Ascending aorta (tissue), 2 donors: Measurements from ENCODE around the gene ZNF597. TPM values are rescaled to one million over a fixed set of nuclear protein-coding genes. Genes with fewer than 3 reads are reported as not detected.
A peak's percentile ranks its signal among the peaks of the same experiment; 100 is the strongest.

Experiments used
- DNase-seq, 2 donors: peaks; one replicate each; pipeline ENCODE4 v3.0.0-alpha.2; 2019; ENCODE audit warnings: low spot score in 2 of 2
- H3K27ac ChIP-seq, 2 donors: fragments of 200-600 bp; sonication (generic); one replicate each; pipeline ENCODE4 v1.5.1; 2016 to 2017; ENCODE audit warnings: mild to moderate bottlenecking in 1 of 2
- H3K27me3 ChIP-seq: fragments of 200-600 bp; sonication (generic); one replicate; pipeline ENCODE4 v1.5.1; 2017
- H3K36me3 ChIP-seq, 2 donors: fragments of 200-600 bp; sonication (generic); one replicate each; pipeline ENCODE4 v1.5.1; 2016
- H3K4me1 ChIP-seq, 2 donors: fragments of 200-600 bp; sonication (generic); one replicate each; pipeline ENCODE4 v1.5.1; 2016 to 2017; ENCODE audit warnings: mild to moderate bottlenecking in 1 of 2
- H3K4me3 ChIP-seq, 2 donors: fragments of 200-600 bp; sonication (generic); one replicate each; pipeline ENCODE4 v1.5.1; 2016 to 2017; ENCODE audit warnings: mild to moderate bottlenecking in 1 of 2
- H3K9me3 ChIP-seq, 2 donors: fragments of 200-600 bp; sonication (generic); one replicate each; pipeline ENCODE4 v1.5.1; 2016
- CTCF ChIP-seq, 3 experiments: fragments of 200-600 bp in 2 of 3; fragments of 450-650 bp in 1 of 3; sonication (generic) in 2 of 3; IDR thresholded peaks; one replicate each; pipeline ENCODE4 v1.5.1; 2016 to 2019; ENCODE audit warnings: antibody characterized with exemption in 3 of 3, mild to moderate bottlenecking in 1 of 3, moderate library complexity in 1 of 3
- intact Hi-C: fragments of 100-400 bp; cut with DNase I; formaldehyde crosslinking; loops from one replicate; pipeline ENCODE4 v1.15.1; 2023
- total RNA-seq: library from RNA; depleted of rRNA; stranded (reverse); fragments of >200 nt; gene quantifications from one replicate; pipeline ENCODE4 v1.1.0, GENCODE V29; 2016

The ZNF597 gene, protein sequence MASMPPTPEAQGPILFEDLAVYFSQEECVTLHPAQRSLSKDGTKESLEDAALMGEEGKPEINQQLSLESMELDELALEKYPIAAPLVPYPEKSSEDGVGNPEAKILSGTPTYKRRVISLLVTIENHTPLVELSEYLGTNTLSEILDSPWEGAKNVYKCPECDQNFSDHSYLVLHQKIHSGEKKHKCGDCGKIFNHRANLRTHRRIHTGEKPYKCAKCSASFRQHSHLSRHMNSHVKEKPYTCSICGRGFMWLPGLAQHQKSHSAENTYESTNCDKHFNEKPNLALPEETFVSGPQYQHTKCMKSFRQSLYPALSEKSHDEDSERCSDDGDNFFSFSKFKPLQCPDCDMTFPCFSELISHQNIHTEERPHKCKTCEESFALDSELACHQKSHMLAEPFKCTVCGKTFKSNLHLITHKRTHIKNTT
- 0.21 TPM for total RNA-seq

- peaks cover 0 to 6% of the 10 kb centered on the region in 2 donors for H3K9me3 ChIP-seq
- peak; percentile 38 to 90 for DNase-seq
- H3K4me1 ChIP-seq = no peaks in the 10 kb centered on the region
- H3K27ac ChIP-seq = peak within 1 kb of the TSS; percentile 75 to 79
- peak within 1 kb of the TSS; percentile 53 to 83 for H3K4me3 ChIP-seq
- no peaks in the 10 kb centered on the region for H3K27me3 ChIP-seq
- intact Hi-C loops = loop anchor here (1.0 to 5.0 kb wide), 3 partner anchors 15 to 161 kb away; partner anchors contain the start of genes ZNF174, ZNF263 and ZSCAN32
- no peak for TF ChIP-seq CTCF (IDR thresholded peaks at IDR 0.05)
- peaks cover 5 to 18% of the 10 kb centered on the region in 2 donors for H3K36me3 ChIP-seq
Observed at GRCh38 chr16:3443108-3444031, at the start of gene ZNF597, which contains the start of gene NAA60. Gene ZNF597 (minus strand): TSS chr16:3443504. CDS start chr16:3443153, 351 bp downstream. Gene NAA60 (plus strand): TSS chr16:3443680. CDS start chr16:3476228, 32,548 bp downstream.

DNA sequence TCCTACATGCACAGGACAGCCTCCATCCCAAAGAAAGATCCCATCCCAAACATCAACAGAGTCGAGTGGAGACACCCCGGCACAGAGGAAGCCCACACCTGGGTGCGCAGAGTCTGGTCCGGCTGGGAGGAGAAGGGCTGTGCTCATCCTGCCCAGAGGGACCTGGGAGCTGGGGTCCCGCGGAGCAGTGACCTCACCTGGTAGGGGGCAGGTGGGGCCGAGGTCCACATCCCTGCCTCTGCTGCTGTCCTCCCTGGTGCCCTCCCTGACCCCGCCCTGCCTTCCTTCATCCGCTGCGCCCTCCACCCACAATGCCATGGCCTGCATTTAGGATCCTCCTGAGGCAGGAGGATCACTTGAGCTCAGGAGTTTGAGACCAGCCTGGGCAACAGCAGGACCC, 49.1 kb upstream of the ZNF597 start:
- no peak overlapping the region for H3K4me3 ChIP-seq
- H3K27me3 ChIP-seq = no peaks in the 10 kb centered on the region
- H3K9me3 ChIP-seq = no peaks in the 10 kb centered on the region
- no peak for TF ChIP-seq CTCF (IDR thresholded peaks at IDR 0.05)
- H3K36me3 ChIP-seq = peaks cover 2 to 8% of the 10 kb centered on the region in 2 donors
- DNase-seq = no peak
- H3K4me1 ChIP-seq = no peaks in the 10 kb centered on the region
- H3K27ac ChIP-seq = no peak overlapping the region
- intact Hi-C loops = no loop called here

DNA sequence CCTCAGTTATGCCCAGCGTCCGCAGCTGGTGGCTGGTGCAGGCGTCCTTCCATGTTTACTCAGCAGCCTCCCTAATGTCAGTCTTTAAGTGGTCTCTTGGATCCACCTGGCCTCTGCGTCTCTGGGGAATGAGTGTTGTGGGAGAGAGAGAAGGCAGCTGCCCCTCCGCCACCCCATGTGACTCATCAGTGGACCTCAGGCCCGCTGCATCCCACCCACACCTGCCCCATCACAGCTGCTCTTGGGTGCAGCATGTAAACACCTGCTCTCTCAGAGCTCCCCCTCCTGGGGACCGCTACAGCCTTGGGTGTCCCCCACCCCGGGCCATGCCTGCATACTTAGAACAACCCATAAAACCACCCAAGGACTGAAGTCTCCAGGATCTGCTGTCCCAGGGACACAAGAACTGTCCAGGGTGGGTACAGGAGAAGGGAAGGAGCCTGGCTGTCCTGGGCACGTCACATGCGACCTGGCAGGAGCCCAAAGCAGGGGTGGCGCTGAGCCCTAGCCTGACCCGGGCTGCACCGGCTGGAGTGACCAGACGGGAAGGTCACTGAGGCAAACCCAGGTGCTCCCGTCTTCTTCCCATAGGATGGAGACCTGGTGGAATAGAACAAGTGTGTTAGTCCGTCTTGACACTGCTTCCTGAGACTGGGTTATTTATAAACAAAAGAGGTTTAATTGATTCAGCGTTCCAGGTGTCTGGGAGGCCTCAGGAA, 47.8 kb upstream of the ZNF597 start:
- Histone ChIP-seq H3K36me3 (peaks cover 13 to 19% of the 10 kb centered on the region in 2 donors), H3K9me3 (no peaks in the 10 kb centered on the region), H3K27me3 (no peaks in the 10 kb centered on the region), H3K4me1 (no peaks in the 10 kb centered on the region), H3K4me3 (no peak overlapping the region), H3K27ac (no peak overlapping the region)
- intact Hi-C loops = no loop called here
- TF ChIP-seq CTCF (IDR thresholded peaks at IDR 0.05) = no peak
- no peak for DNase-seq

- no peak overlapping the region for H3K4me3 ChIP-seq
- intact Hi-C loops = no loop called here
- no peaks in the 10 kb centered on the region for H3K4me1 ChIP-seq
Observed at GRCh38 chr16:3488801-3489200, 45.5 kb upstream of the ZNF597 start.

More at GRCh38 chr16:3488801-3489200, 45.5 kb upstream of the ZNF597 start:
- no peak for DNase-seq
- Histone ChIP-seq H3K27me3 (no peaks in the 10 kb centered on the region), H3K9me3 (no peaks in the 10 kb centered on the region), H3K36me3 (peaks cover 36 to 42% of the 10 kb centered on the region in 2 donors), H3K27ac (no peak overlapping the region)
- no peak for TF ChIP-seq CTCF (IDR thresholded peaks at IDR 0.05)
